ENCODE results near the gene FASTK.

Gene FASTK

DNA sequence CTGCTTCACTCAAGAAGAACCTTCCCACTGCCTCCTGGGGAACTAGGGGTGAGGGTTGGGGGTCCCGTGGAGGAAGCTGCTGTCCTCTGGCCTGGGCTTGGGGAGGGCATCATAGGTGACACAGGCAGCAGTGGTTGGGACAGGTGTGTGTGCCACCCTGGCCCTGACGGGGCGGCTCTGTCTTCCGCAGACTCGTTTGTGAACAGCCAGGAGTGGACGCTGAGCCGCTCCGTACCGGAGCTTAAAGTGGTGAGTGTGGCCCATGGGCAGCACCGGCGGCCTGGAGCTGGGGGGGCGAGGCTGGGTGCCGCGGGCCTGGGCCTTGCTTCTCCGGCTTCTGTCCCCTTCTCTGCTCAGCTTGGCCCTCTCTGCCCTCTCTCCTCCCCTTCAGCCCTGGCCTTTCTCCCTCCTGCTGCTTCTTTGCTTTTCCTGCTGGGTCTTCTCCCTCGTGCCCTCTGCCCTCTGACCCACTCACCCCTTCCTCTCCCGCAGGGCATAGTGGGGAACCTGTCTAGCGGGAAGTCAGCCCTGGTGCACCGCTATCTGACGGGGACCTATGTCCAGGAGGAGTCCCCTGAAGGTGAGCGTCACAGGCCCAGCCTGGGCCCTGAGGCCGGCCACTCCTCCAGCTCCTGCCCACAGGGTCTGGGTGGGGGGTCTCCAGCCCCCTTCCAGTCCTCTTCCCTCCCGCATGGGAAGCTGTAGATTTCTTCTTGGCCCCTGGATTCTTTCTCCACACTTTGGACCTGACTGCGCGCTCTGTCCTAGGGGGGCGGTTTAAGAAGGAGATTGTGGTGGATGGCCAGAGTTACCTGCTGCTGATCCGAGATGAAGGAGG, 36.2 kb upstream of the FASTK start:
- no peak for DNase-seq

- no peak for DNase-seq
Measured at GRCh38 chr7:151115836-151116418, 35.3 kb upstream of the FASTK start.

- no peak for DNase-seq
Measured at GRCh38 chr7:151115121-151115835, 34.7 kb upstream of the FASTK start.

GRCh38 chr7:151114151-151115090, 33.8 kb upstream of the FASTK start:
- DNase-seq: no peak

GRCh38 chr7:151113344-151114150, 32.9 kb upstream of the FASTK start:
- DNase-seq: no peak

DNA sequence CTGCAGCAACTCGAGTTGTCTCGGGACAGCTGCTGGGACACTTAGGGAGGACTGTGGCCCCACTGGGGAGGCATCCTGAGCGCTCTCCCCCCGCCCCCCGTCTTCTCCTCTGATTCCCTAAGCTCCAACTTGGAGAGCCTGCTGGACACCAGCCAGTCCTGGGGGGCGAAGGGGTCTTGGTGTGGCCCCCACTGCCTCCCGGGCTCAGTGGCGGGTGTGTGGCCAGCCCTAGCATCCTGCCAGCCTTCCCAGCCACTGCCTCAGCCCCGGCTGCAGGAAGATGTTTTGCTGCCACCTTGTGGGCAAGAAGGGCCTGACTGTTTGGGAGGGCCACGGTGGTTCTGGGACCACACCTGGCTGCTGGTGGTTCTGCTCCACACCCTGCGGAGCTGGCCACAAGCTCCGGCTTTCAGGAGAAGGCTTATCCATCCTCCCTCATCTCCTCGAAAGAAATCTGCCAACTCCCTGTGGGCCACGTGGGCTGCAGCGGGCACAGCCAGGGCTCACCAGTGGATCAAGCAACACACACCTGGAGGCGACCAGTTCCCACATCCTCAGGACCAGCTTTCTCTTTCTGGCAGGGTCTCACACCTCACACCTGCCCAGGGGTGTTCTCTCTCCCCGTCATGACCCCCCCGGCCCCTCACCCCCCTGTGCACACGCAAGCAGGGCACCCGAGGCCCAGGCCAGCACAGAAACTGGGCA, 30.5 kb upstream of the FASTK start:
- peak; percentile 16 for DNase-seq

DNA sequence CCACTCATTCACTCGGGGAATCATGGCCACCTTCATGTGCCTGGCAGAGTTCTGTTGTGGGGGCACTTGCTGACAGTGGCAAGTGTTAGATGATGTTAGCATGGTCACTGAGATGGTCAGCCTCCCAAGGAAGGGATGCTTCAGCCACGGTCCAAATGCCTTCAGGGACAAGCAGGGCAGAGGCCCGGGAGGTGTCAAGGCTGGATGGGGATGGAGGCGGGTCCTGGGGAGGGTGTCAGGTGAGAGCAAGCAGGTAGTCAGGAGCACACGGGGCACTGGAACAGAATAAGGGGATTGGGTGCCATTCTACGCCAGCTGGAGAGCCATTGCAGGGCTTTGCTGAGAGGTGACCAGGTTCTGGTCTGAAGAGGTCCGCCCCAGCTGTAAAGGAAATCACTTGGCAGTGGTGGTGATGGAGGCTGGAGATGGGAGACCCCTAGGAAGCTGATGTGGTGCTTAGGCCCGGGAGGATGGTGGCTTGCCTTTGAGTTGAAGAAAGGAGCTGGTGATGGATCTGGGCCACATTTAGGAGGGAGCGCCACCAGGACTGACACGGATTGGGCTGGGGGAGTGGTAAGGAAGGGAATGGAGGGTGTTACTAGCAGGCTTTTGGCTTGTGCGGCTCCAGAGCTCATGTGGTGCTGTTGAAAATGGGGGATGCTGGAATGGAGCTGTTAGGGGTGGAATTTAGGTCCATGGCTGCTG, 29.8 kb upstream of the FASTK start:
- DNase-seq: no peak

GRCh38 chr7:151109094-151110048, 28.8 kb upstream of the FASTK start:
- DNase-seq: no peak

- no peak for DNase-seq
Measured at GRCh38 chr7:151107882-151108281, 27.3 kb upstream of the FASTK start.

GRCh38 chr7:151104411-151105235, 24.0 kb upstream of the FASTK start:
- DNase-seq: no peak

DNA sequence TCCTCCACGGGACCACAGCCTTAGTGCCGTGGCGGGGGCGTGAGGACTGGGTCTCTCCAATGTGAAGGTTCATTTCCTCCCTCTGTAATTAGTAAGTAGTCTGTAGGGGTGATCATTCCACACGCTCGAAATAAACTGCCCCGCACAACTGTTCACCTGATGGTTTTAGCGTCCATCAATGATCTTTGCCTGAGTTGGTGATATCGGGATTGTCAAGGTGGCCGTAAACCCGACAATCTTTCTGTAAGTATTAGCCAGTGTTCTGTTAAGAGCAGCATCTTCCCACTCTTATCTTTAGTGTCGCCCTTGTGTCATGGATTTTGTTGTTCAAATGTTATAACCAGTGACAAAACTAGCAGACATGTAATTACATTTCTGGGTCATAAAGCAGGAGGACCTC, 23.4 kb upstream of the FASTK start:
- DNase-seq: no peak

- DNase-seq: no peak
Measured at GRCh38 chr7:151102991-151103390, 22.4 kb upstream of the FASTK start.

DNA sequence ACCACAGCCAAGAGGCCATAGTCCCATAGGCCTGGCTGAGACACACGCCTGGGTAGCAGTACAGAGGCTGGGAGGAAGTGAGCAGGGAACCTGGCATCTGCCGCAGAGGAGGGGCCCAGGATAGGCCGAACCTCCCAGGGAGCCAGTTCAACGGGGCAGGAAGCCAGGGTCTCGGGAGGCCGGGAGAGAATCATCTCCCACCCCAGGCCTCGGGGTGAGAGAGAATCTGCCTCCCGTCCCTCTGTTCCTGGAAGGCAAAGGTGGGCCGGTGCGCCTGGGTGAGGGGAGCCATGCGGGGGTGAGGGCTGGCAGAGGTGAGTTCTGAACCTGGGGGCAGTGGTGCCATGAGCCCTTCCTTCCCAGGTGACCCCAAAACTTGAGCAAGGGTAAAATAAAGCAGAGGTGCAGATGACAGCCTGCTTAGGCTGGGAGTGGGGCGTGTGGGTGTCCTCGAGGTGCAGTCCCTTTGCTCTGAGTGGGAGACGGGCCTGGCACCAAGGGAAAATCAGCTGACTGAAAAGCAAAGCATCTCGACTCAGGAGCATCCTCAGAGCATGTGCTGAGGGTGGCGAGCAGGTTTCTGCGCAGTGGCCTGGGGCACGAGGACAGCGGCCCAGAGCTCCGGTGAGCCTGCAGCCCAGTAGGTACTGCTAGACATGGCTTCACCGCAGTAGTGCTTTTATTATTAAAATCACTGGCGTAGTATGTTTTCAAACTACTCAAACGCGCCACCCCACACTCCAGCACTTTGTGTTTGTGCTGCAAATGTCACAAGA, 21.2 kb upstream of the FASTK start:
- DNase-seq: no peak

GRCh38 chr7:151100921-151101320, 20.3 kb upstream of the FASTK start:
- no peak for DNase-seq

GRCh38 chr7:151099486-151100211, 19.0 kb upstream of the FASTK start:
- DNase-seq: no peak

DNA sequence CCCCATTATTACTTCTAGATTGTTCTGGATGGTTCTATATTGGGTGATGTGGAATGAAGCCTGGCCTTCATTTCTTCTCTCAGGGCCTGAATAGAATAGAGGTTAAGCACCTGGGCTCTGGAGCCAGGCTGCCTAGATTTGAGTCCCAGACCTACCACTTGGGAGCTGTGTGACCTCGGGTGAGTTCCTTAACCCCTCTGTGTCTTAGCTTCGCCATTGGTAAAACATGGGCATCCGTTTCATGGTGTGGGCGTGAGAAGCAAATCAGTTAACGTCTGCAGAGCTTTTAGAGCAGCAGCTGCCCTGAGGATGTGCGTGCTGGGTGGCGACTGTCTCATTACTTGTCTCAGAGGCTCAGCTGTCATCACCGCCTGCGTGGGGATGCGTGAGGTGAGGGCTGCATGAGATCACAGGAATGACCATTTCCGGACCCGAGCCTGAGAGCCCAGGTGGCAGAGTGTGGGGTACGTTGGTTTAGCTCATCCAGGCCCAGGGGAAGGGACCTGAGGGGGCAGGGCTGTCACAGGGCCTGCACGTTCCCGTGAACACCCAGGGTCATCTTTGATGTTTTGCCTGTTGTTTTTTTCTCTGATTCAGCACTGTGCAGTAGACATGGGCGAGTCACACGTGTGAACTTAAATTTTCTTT, 15.3 kb upstream of the FASTK start:
- no peak for DNase-seq
